CD14-positive monocyte (primary cell): ENCODE results near the gene DIAPH1. TPM values are rescaled to one million over a fixed set of nuclear protein-coding genes. Genes with fewer than 3 reads are reported as not detected.
A peak's percentile ranks its signal among the peaks of the same experiment; 100 is the strongest.

Source experiments
- DNase-seq, 3 donors: peaks; one replicate each; pipeline ENCODE4 v3.0.0-alpha.2; 2011 to 2022
- H2AFZ ChIP-seq: 2 replicates; pipeline ENCODE4 v1.6.0; 2012; ENCODE audit warnings: mild to moderate bottlenecking, low read depth, low read length, inconsistent platforms; ENCODE audit not compliant: insufficient read depth, poor library complexity, severe bottlenecking
- H3K27ac ChIP-seq, 2 donors: 1 replicate in 1 of 2; 2 replicates in 1 of 2; pipeline ENCODE4 v1.5.1; 2012 to 2013; ENCODE audit warnings: low read length in 2 of 2, control low read depth in 1 of 2, inconsistent platforms in 1 of 2, low read depth in 1 of 2, mild to moderate bottlenecking in 1 of 2
- H3K27me3 ChIP-seq, 2 donors: one replicate each; pipeline versions ENCODE4 v1.6.0 to v1.6.1; 2011 to 2013; ENCODE audit warnings: low read length in 2 of 2; ENCODE audit not compliant: control insufficient read depth in 2 of 2, insufficient read depth in 2 of 2
- H3K36me3 ChIP-seq, 2 donors: replicated peaks in 1 of 2; 1 replicate in 1 of 2; 2 replicates in 1 of 2; pipeline versions ENCODE4 v1.5.1 to v1.6.1; 2012 to 2013; ENCODE audit warnings: low read length in 2 of 2, control low read depth in 1 of 2, inconsistent platforms in 1 of 2, mild to moderate bottlenecking in 1 of 2; ENCODE audit not compliant: insufficient read depth in 2 of 2, control insufficient read depth in 1 of 2
- H3K4me1 ChIP-seq, 2 donors: 1 replicate in 1 of 2; 2 replicates in 1 of 2; pipeline versions ENCODE4 v1.5.1 to v1.6.1; 2012 to 2013; ENCODE audit warnings: low read length in 2 of 2, control low read depth in 1 of 2, inconsistent platforms in 1 of 2, mild to moderate bottlenecking in 1 of 2, moderate library complexity in 1 of 2; ENCODE audit not compliant: insufficient read depth in 2 of 2, control insufficient read depth in 1 of 2
- H3K4me2 ChIP-seq: replicated peaks from 2 replicates; pipeline ENCODE3; 2012; ENCODE audit warnings: low read length, moderate library complexity, mild to moderate bottlenecking; ENCODE audit not compliant: poor library complexity, severe bottlenecking; ENCODE audit errors: extremely low read depth
- H3K4me3 ChIP-seq, 3 experiments: fragments of 200-600 bp in 1 of 3; sonication (generic) in 1 of 3; replicated peaks in 1 of 3; 1 replicate in 2 of 3; 2 replicates in 1 of 3; pipeline ENCODE4 v1.5.1; 2011 to 2013; ENCODE audit warnings: low read length in 3 of 3, mild to moderate bottlenecking in 3 of 3, control low read depth in 2 of 3, low read depth in 2 of 3, inconsistent platforms in 1 of 3, moderate library complexity in 1 of 3
- H3K79me2 ChIP-seq: 2 replicates; pipeline ENCODE4 v1.6.0; 2012; ENCODE audit warnings: mild to moderate bottlenecking, control low read depth, inconsistent platforms, low read length, moderate library complexity; ENCODE audit not compliant: insufficient read depth
- H3K9ac ChIP-seq: 2 replicates; pipeline ENCODE4 v1.6.0; 2017; ENCODE audit warnings: low read length, mild to moderate bottlenecking; ENCODE audit not compliant: insufficient read depth, poor library complexity, severe bottlenecking
- H3K9me3 ChIP-seq, 2 donors: replicated peaks in 1 of 2; 1 replicate in 1 of 2; 2 replicates in 1 of 2; pipeline versions ENCODE4 v1.5.1 to v1.6.1; 2012 to 2013; ENCODE audit warnings: low read length in 2 of 2, control low read depth in 1 of 2; ENCODE audit not compliant: control insufficient read depth in 1 of 2, insufficient read depth in 1 of 2
- H4K20me1 ChIP-seq: 2 replicates; pipeline ENCODE4 v1.6.0; 2012; ENCODE audit warnings: mild to moderate bottlenecking, low read length, control low read depth, moderate library complexity; ENCODE audit not compliant: insufficient read depth
- H3K27ac Mint-ChIP-seq, 7 donors: one replicate each; pipeline ENCODE4 v1.8.0; 2020; ENCODE audit warnings: mild to moderate bottlenecking in 7 of 7, mixed read lengths in 7 of 7, moderate library complexity in 6 of 7, inconsistent platforms in 2 of 7
- H3K27me3 Mint-ChIP-seq, 3 donors: one replicate each; pipeline ENCODE4 v1.8.0; 2021 to 2022; ENCODE audit warnings: low read depth in 3 of 3, mild to moderate bottlenecking in 3 of 3, mixed read lengths in 3 of 3, moderate library complexity in 3 of 3, inconsistent platforms in 1 of 3
- H3K36me3 Mint-ChIP-seq, 2 donors: one replicate each; pipeline ENCODE4 v1.8.0; 2020; ENCODE audit warnings: mixed read lengths in 2 of 2, inconsistent platforms in 1 of 2, mild to moderate bottlenecking in 1 of 2
- H3K4me1 Mint-ChIP-seq: one replicate; pipeline ENCODE4 v1.8.0; 2020; ENCODE audit warnings: mild to moderate bottlenecking, mixed read lengths
- H3K4me3 Mint-ChIP-seq, 2 donors: one replicate each; pipeline ENCODE4 v1.8.0; 2020; ENCODE audit warnings: mild to moderate bottlenecking in 2 of 2, mixed read lengths in 2 of 2, moderate library complexity in 1 of 2
- H3K9me3 Mint-ChIP-seq, 7 donors: one replicate each; pipeline ENCODE4 v1.8.0; 2020 to 2022; ENCODE audit warnings: mixed read lengths in 7 of 7, mild to moderate bottlenecking in 6 of 7, moderate library complexity in 6 of 7, inconsistent platforms in 2 of 7
- WGBS: methylation state at CpG from one replicate; pipeline ENCODE4 v1.1.5; 2013; ENCODE audit warnings: missing lambda C conversion rate; ENCODE audit not compliant: insufficient coverage; 5-methylcytosine and 5-hydroxymethylcytosine counted together
- intact Hi-C, 2 donors: fragments of 100-400 bp; cut with micrococcal nuclease; formaldehyde crosslinking; loops; one replicate each; pipeline versions ENCODE4 v1.15.0 to v1.15.1; 2023
- polyA plus RNA-seq, 3 donors: library from polyadenylated mRNA; depleted of rRNA in 1 of 3; unstranded in 2 of 3; stranded (reverse) in 1 of 3; fragments of 300-500 nt in 2 of 3; fragments of >200 nt in 1 of 3; fragmentation: Illumina TruSeq in 2 of 3; gene quantifications; 1 replicate in 2 of 3; 2 replicates in 1 of 3; pipeline ENCODE4 v1.2.3, GENCODE V29; 2012 to 2021
- TF ChIP-seq, protein P1 (sequence below): fragments of 200-600 bp; IDR thresholded peaks from one replicate; pipeline ENCODE4 v1.8.0; 2022; ENCODE audit warnings: antibody characterized with exemption, mild to moderate bottlenecking

The DIAPH1 gene
- polyA plus RNA-seq, 3 donors: 60.2 to 140 (median 98.6) TPM

DNA sequence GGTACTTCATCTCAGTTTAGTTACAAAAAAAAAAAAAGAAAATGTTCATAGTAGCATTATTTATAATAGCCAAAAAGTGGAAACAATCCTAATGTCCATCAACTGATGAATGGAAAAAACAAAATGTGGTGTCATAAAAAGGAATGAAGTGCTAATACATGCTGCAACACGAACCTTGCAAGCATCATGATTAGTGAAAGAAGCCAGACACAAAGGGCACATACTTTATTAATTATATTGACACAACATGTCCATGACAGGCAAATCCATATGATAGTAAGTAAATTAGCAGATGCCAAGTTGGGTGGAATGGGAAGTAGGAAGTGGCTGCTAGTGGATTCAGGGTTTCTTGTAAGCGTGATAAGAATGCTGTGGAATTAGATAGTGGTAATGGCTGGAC, 75.7 kb downstream of the DIAPH1 start:
- H3K4me3 Mint-ChIP-seq: no peak overlapping the region
- H3K36me3 ChIP-seq: peaks cover 80 to 95% of the 10 kb centered on the region in 2 donors
- DNase-seq: no peak
- H2AFZ ChIP-seq: no peak overlapping the region
- peaks cover 7 to 10% (median 8%) of the 10 kb centered on the region in 7 donors for H3K9me3 Mint-ChIP-seq
- no peak overlapping the region for H3K9ac ChIP-seq
- H3K4me2 ChIP-seq: no peak overlapping the region
- H3K9me3 ChIP-seq: peaks cover 6 to 9% of the 10 kb centered on the region in 2 donors
- WGBS: no CpG with 5 or more reads among the region's 2 CpGs
- peaks cover 0 to 1% (median 0%) of the 10 kb centered on the region in 3 donors for H3K27me3 Mint-ChIP-seq
- H4K20me1 ChIP-seq: peaks cover 83% of the 10 kb centered on the region
- intact Hi-C loops: no loop called here
- peaks cover 36% of the 10 kb centered on the region for H3K79me2 ChIP-seq
- no peak overlapping the region for H3K4me3 ChIP-seq
- TF ChIP-seq, protein P1, sequence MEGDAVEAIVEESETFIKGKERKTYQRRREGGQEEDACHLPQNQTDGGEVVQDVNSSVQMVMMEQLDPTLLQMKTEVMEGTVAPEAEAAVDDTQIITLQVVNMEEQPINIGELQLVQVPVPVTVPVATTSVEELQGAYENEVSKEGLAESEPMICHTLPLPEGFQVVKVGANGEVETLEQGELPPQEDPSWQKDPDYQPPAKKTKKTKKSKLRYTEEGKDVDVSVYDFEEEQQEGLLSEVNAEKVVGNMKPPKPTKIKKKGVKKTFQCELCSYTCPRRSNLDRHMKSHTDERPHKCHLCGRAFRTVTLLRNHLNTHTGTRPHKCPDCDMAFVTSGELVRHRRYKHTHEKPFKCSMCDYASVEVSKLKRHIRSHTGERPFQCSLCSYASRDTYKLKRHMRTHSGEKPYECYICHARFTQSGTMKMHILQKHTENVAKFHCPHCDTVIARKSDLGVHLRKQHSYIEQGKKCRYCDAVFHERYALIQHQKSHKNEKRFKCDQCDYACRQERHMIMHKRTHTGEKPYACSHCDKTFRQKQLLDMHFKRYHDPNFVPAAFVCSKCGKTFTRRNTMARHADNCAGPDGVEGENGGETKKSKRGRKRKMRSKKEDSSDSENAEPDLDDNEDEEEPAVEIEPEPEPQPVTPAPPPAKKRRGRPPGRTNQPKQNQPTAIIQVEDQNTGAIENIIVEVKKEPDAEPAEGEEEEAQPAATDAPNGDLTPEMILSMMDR: no peak
- H3K27me3 ChIP-seq: no peaks in the 10 kb centered on the region
- H3K27ac Mint-ChIP-seq: no peak overlapping the region
- no peaks in the 10 kb centered on the region for H3K4me1 ChIP-seq
- H3K27ac ChIP-seq: no peak overlapping the region
- H3K4me1 Mint-ChIP-seq: no peaks in the 10 kb centered on the region
- peaks cover 64 to 95% of the 10 kb centered on the region in 2 donors for H3K36me3 Mint-ChIP-seq

DNA sequence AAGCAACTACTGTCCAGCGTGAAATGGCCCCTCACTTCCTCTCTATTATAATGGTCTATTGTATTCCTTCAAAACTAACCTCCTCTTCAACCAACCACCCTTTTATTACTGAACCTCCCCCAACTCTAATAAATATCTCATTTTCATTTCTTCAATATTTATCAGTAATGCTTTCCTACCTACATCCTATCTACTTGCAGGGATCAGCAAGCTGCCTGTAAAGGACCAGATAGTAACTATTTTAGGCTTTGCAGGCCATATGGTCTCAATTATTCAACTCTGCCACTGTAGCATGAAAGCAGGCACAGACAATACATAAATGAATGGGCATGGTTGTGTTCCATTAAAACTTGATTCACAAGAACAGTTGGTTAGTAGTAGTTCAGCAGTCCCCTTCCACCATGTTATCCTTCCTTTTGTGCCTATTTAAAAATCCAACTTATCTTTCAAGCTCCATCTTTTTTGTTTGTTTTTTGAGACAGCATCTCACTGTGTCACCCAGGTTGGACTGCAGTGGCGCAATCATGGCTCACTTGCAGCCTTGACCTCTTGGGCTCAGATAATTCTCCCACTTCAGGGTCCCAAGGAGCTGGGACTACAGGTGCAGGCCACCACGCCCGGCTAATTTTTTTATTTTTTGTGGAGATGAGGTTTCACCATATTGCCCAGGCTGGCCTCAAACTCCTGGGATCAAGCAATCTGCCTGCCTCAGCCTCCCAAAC, 84.1 kb downstream of the DIAPH1 start:
- Mint-ChIP-seq H3K9me3 (no peaks in the 10 kb centered on the region), H3K4me1 (no peaks in the 10 kb centered on the region), H3K4me3 (no peak overlapping the region), H3K36me3 (peaks cover 32 to 58% of the 10 kb centered on the region in 2 donors), H3K27me3 (no peaks in the 10 kb centered on the region), H3K27ac (peak overlapping the region in 4 of 7 donors; percentile 16 to 72 (median 48))
- H3K27ac ChIP-seq: no peak overlapping the region
- TF ChIP-seq, protein P1: no peak
- DNase-seq: no peak
- WGBS: 86% methylated on average over 2 of the region's 4 CpGs
- H3K27me3 ChIP-seq: no peaks in the 10 kb centered on the region
- no peak overlapping the region for H3K4me3 ChIP-seq
- H2AFZ ChIP-seq: no peak overlapping the region
- H3K36me3 ChIP-seq: peaks cover 77 to 88% of the 10 kb centered on the region in 2 donors
- H4K20me1 ChIP-seq: peaks cover 86% of the 10 kb centered on the region
- intact Hi-C loops: no loop called here
- no peaks in the 10 kb centered on the region for H3K4me1 ChIP-seq
- H3K4me2 ChIP-seq: no peak overlapping the region
- no peaks in the 10 kb centered on the region for H3K9me3 ChIP-seq
- H3K79me2 ChIP-seq: peaks cover 10% of the 10 kb centered on the region
- no peak overlapping the region for H3K9ac ChIP-seq
